A549 (cell line): Measurements from ENCODE around the gene SRGAP3.

Source experiments
- CTCF ChIP-seq: fragments of >200 bp; sonication (Bioruptor Twin); formaldehyde crosslinking; IDR thresholded peaks from 3 replicates; pipeline ENCODE4 v1.5.1; 2016
- EP300 ChIP-seq, 2 experiments: fragments of >200 bp; sonication (Bioruptor Twin); formaldehyde crosslinking; IDR thresholded peaks; 2 replicates in 1 of 2; 3 replicates in 1 of 2; pipeline ENCODE4 v1.6.1; 2016 to 2017
- ESRRA ChIP-seq: fragments of 150-350 bp; IDR thresholded peaks from 2 replicates; pipeline ENCODE4 v1.6.1; 2014; ENCODE audit warnings: mild to moderate bottlenecking, low read length, borderline replicate concordance
- JUN ChIP-seq, 2 experiments: fragments of >200 bp; sonication (Bioruptor Twin); formaldehyde crosslinking; IDR thresholded peaks; 2 replicates in 1 of 2; 3 replicates in 1 of 2; pipeline ENCODE4 v1.6.1; 2016 to 2017
- KDM1A ChIP-seq: fragments of 200-600 bp; sonication (generic); IDR thresholded peaks from 2 replicates; pipeline ENCODE4 v1.6.1; 2016; ENCODE audit warnings: low read depth, mild to moderate bottlenecking
- RAD21 ChIP-seq, 2 experiments: fragments of >200 bp in 1 of 2; sonication (Bioruptor Twin) in 1 of 2; formaldehyde crosslinking in 1 of 2; IDR thresholded peaks in 1 of 2; conservative IDR thresholded peaks in 1 of 2; 2 replicates in 1 of 2; 3 replicates in 1 of 2; pipeline ENCODE4 v1.6.1; 2012 to 2018; ENCODE audit warnings: inconsistent platforms in 1 of 2
- TP53 ChIP-seq: fragments of 250-450 bp; sonication (Bioruptor Pico); IDR thresholded peaks from 2 replicates; pipeline ENCODE4 v1.5.0; 2021; ENCODE audit warnings: mild to moderate bottlenecking, moderate library complexity

DNA sequence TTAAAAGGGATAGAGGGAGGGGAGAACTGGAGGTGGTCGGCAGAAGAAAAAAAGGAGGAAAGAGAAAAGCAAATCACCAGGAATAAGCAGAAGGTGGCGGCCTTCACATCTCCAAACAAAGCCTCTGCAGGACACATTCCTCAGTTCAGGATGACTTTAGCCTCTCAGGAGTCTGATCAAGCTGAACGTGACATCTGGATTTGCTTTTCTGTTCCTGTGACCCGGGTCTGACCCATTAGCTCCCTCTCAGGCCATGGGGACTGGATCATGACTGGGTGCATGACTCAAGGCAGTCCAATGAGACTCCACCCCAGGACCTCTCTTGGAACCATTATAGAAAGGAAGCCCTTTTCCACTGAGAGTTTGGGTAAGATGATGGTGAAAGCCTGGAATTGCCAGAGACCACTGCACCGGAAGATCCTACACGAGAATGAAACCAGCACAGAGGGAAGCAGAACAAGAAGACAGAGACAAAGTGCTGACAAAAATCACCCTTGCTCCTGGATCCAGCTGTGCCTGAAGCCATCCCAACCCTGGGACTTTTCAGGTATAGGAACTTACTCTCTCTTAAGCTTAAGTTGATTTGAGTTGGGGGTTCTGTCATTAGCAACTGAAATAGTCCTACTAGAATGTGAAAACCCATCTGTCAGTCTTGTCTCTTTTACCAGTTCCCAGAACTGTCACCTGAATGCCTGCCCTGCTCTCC lies 240.7 kb downstream of the SRGAP3 start:
- TF ChIP-seq JUN (IDR thresholded peaks at IDR 0.05) (no peak), EP300 (IDR thresholded peaks at IDR 0.05) (no peak), ESRRA (no peak), CTCF (no peak), RAD21 (conservative IDR thresholded peaks at IDR 0.05 in 1 of 2, IDR thresholded peaks at IDR 0.05 in 1 of 2) (no peak), TP53 (CRISPR knock-in tag) (no peak), KDM1A (no peak)
